K562 (cell line): ENCODE results near the gene HPSE2. TPM values are rescaled to one million over a fixed set of nuclear protein-coding genes. Genes with fewer than 3 reads are reported as not detected.

ENCODE experiments used
- ARID2 ChIP-seq: fragments of 450-650 bp; IDR thresholded peaks from 2 replicates; pipeline ENCODE4 v1.6.1; 2017; ENCODE audit warnings: antibody characterized with exemption, mild to moderate bottlenecking
- CBFA2T3 ChIP-seq: fragments of 450-650 bp; IDR thresholded peaks from 2 replicates; pipeline ENCODE4 v1.6.1; 2017
- CBX2 ChIP-seq: fragments of 200-600 bp; sonication (generic); IDR thresholded peaks from one replicate; pipeline ENCODE4 v1.6.1; 2012; ENCODE audit warnings: mild to moderate bottlenecking, low read length, inconsistent platforms; ENCODE audit not compliant: insufficient read depth, poor library complexity, severe bottlenecking
- CREM ChIP-seq: IDR thresholded peaks from 2 replicates; pipeline ENCODE4 v1.6.1; 2014; ENCODE audit warnings: antibody characterized with exemption, low read depth
- ELK1 ChIP-seq: sonication (generic); formaldehyde crosslinking; IDR thresholded peaks from 2 replicates; pipeline ENCODE4 v1.8.1; 2022; ENCODE audit warnings: missing genetic modification reagents
- ESRRB ChIP-seq: fragments of 250-450 bp; sonication (Bioruptor Pico); IDR thresholded peaks from 2 replicates; pipeline ENCODE4 v1.5.0; 2020; ENCODE audit warnings: mild to moderate bottlenecking, moderate library complexity, borderline replicate concordance
- KLF6 ChIP-seq: fragments of 250-450 bp; sonication (Bioruptor Pico); IDR thresholded peaks from 2 replicates; pipeline ENCODE4 v1.4.0; 2020; ENCODE audit warnings: mild to moderate bottlenecking, moderate library complexity, borderline replicate concordance
- MYNN ChIP-seq, 2 experiments: sonication (generic); formaldehyde crosslinking in 1 of 2; IDR thresholded peaks; 2 replicates each; pipeline versions ENCODE4 v1.5.0 to v1.6.1; 2016 to 2020; ENCODE audit warnings: antibody characterized with exemption in 1 of 2, missing genetic modification reagents in 1 of 2
- NFATC3 ChIP-seq: fragments of 450-650 bp; IDR thresholded peaks from 2 replicates; pipeline ENCODE4 v1.6.1; 2017; ENCODE audit warnings: mild to moderate bottlenecking
- NONO ChIP-seq, 2 experiments: fragments of 200-400 bp in 1 of 2; fragments of 450-650 bp in 1 of 2; formaldehyde crosslinking in 1 of 2; IDR thresholded peaks; 2 replicates each; pipeline ENCODE4 v1.6.1; 2017; ENCODE audit warnings: low read depth in 2 of 2, mild to moderate bottlenecking in 2 of 2, moderate library complexity in 2 of 2, low read length in 1 of 2
- OTX1 ChIP-seq: fragments of 450-650 bp; formaldehyde crosslinking; IDR thresholded peaks from 2 replicates; pipeline ENCODE4 v1.4.0; 2022; ENCODE audit warnings: mild to moderate bottlenecking
- PCBP2 ChIP-seq: fragments of 200-400 bp; formaldehyde crosslinking; IDR thresholded peaks from 2 replicates; pipeline ENCODE4 v1.6.1; 2018; ENCODE audit warnings: low read length, low read depth, mild to moderate bottlenecking, moderate library complexity; ENCODE audit not compliant: poor library complexity, severe bottlenecking
- RAD21 ChIP-seq, 2 experiments: fragments of 250-450 bp in 1 of 2; fragments of 450-650 bp in 1 of 2; sonication (Bioruptor Pico) in 1 of 2; formaldehyde crosslinking in 1 of 2; IDR thresholded peaks in 1 of 2; conservative IDR thresholded peaks in 1 of 2; 2 replicates each; pipeline versions ENCODE4 v1.4.0 to v1.8.0; 2020 to 2022; ENCODE audit warnings: mild to moderate bottlenecking in 2 of 2, moderate library complexity in 1 of 2
- SMARCA4 ChIP-seq: fragments of 450-650 bp; IDR thresholded peaks from 2 replicates; pipeline ENCODE4 v1.6.1; 2016
- STAT6 ChIP-seq: sonication (generic); formaldehyde crosslinking; IDR thresholded peaks from 2 replicates; pipeline ENCODE4 v1.8.1; 2023; ENCODE audit warnings: mild to moderate bottlenecking, missing genetic modification reagents
- TFE3 ChIP-seq: fragments of 450-650 bp; formaldehyde crosslinking; IDR thresholded peaks from 2 replicates; pipeline ENCODE4 v1.4.0; 2020; ENCODE audit warnings: mild to moderate bottlenecking, mixed read lengths
- ZBED1 ChIP-seq: IDR thresholded peaks from 2 replicates; pipeline ENCODE4 v1.6.1; 2014
- ZFP30 ChIP-seq: fragments of 250-450 bp; sonication (Bioruptor Pico); IDR thresholded peaks from 2 replicates; pipeline ENCODE4 v1.8.0; 2022; ENCODE audit warnings: moderate library complexity, mild to moderate bottlenecking, inconsistent platforms, borderline replicate concordance
- ZFP36 ChIP-seq: fragments of 150-350 bp; IDR thresholded peaks from 2 replicates; pipeline ENCODE4 v1.6.1; 2018; ENCODE audit warnings: low read length, low read depth; ENCODE audit not compliant: partially characterized antibody
- ZNF644 ChIP-seq: fragments of 200-800 bp; sonication (Bioruptor generic); IDR thresholded peaks from 2 replicates; pipeline ENCODE4 v1.6.1; 2016; ENCODE audit warnings: low read depth, missing genetic modification characterization, missing compliant biosample characterization
- ZNF695 ChIP-seq: fragments of 450-650 bp; formaldehyde crosslinking; IDR thresholded peaks from 2 replicates; pipeline ENCODE4 v1.4.0; 2020; ENCODE audit warnings: mild to moderate bottlenecking, moderate library complexity
- polyA plus RNA-seq, 8 experiments: library from polyadenylated mRNA; depleted of rRNA in 4 of 8; stranded (reverse) in 5 of 8; unstranded in 3 of 8; fragments of >200 nt; fragmentation: Nextera tagmentation in 2 of 8; fragmentation: Illumina TruSeq in 1 of 8; extraction: Ambion mirVana in 2 of 8; extraction: Trizol in 1 of 8; gene quantifications; 2 replicates each; pipeline versions ENCODE4 v1.2.1 to v1.2.3, GENCODE V29; 2011 to 2014; ENCODE audit warnings: inconsistent platforms in 1 of 8, missing spikeins in 1 of 8
- total RNA-seq, 7 experiments: library from RNA; depleted of rRNA in 6 of 7; stranded (reverse); fragments of >200 nt in 6 of 7; fragmentation: Illumina TruSeq in 2 of 7; extraction: Trizol in 2 of 7; gene quantifications; 2 replicates each; pipeline versions ENCODE4 v1.2.1 to v1.2.3, GENCODE V29; 2011 to 2021; ENCODE audit warnings: low replicate concordance in 1 of 7
- TF ChIP-seq, protein P1 (sequence below): sonication (generic); formaldehyde crosslinking; IDR thresholded peaks from 2 replicates; pipeline ENCODE4 v1.8.1; 2023; ENCODE audit warnings: mild to moderate bottlenecking, missing genetic modification reagents, moderate library complexity

The HPSE2 gene
- total and polyA plus RNA-seq, 9 of the 15 experiments (the other 6 are each of a cell fraction or from before 2014, with no cell fraction given), result 0.03 to 0.10 (median 0.04) TPM; not detected in 2

DNA sequence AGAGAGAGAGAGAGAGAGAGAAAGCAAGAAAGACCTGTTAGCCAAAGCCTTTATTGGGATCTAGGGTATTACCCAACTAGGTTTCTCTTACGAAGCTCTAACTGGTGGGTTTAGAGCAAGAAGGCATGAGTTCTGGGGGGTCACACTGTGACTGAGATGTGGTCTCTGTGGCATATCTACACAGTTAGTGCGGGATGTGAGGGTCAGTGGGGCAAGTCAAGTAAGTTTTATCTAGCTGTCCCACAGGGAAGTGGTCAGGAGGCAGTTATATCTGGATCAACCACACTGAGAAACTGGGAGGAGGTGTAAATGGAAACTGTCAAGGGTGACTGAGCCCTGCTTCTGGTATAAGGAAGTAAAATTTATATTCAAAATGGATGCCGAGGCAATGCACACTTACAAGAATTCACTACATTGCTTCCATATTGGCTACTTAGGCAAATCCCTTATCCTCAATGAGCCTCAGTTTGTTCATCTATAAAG lies 457.3 kb downstream of the HPSE2 start (continued):
- no peak; the same call in 1 of the 2 replicates for TF ChIP-seq KLF6
- TF ChIP-seq STAT6 (CRISPR knock-in tag), result no peak
- TF ChIP-seq RAD21 (CRISPR knock-in tag; conservative IDR thresholded peaks at IDR 0.05 in 1 of 2, IDR thresholded peaks at IDR 0.05 in 1 of 2), result no peak
- TF ChIP-seq ESRRB (CRISPR knock-in tag), result no peak
- TF ChIP-seq CBFA2T3, result peak; percentile 97
- TF ChIP-seq, protein P1, sequence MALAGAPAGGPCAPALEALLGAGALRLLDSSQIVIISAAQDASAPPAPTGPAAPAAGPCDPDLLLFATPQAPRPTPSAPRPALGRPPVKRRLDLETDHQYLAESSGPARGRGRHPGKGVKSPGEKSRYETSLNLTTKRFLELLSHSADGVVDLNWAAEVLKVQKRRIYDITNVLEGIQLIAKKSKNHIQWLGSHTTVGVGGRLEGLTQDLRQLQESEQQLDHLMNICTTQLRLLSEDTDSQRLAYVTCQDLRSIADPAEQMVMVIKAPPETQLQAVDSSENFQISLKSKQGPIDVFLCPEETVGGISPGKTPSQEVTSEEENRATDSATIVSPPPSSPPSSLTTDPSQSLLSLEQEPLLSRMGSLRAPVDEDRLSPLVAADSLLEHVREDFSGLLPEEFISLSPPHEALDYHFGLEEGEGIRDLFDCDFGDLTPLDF, result no peak
- no peak for TF ChIP-seq CBX2
- no peak for TF ChIP-seq ZBED1
- TF ChIP-seq ZNF644, result no peak; the same call in 1 of the 2 replicates
- no peak for TF ChIP-seq ZFP36
- no peak for TF ChIP-seq ZNF695
- TF ChIP-seq OTX1, result no peak
- TF ChIP-seq ELK1 (CRISPR knock-in tag), result no peak
- no peak for TF ChIP-seq ARID2
- TF ChIP-seq PCBP2, result no peak
- TF ChIP-seq TFE3, result no peak
- no peak for TF ChIP-seq ZFP30 (CRISPR knock-in tag)
- peak; percentile 45; the same call in 1 of the 2 replicates for TF ChIP-seq CREM
- TF ChIP-seq SMARCA4, result peak; percentile 88
- TF ChIP-seq NONO (IDR thresholded peaks at IDR 0.05; ENCODE audit: low read depth in 2 of 2, low read length in 1 of 2), result no peak
- peak; percentile 63; the same call in 1 of the 2 replicates for TF ChIP-seq MYNN (IDR thresholded peaks at IDR 0.05)
- TF ChIP-seq MYNN (CRISPR knock-in tag; IDR thresholded peaks at IDR 0.05), result no peak
- no peak for TF ChIP-seq NFATC3
